ENCODE measurements around the gene NKD2.
"Not testable (repeated sequence)": the region's sequence is repeated elsewhere in the genome, so short reads cannot be mapped to it uniquely, and the experiment has no call there.

NKD2 gene

GRCh38 chr5:1000329-1000728 lies 8.3 kb upstream of the NKD2 start:
- DNase-seq (ENCODE audit: low spot score): no peak

- DNase-seq (ENCODE audit: low spot score): not testable (repeated sequence)
These were observed 7.8 kb upstream of the NKD2 start for GRCh38 chr5:1000831-1001230.

GRCh38 chr5:1001406-1002270 lies 7.0 kb upstream of the NKD2 start:
- DNase-seq (ENCODE audit: low spot score): no peak

- no peak for DNase-seq (ENCODE audit: low spot score)
These were observed 6.4 kb upstream of the NKD2 start for GRCh38 chr5:1002271-1002546.

GRCh38 chr5:1002836-1003235 lies 5.8 kb upstream of the NKD2 start:
- DNase-seq (ENCODE audit: low spot score): no peak

- DNase-seq (ENCODE audit: low spot score): no peak
These were observed 5.2 kb upstream of the NKD2 start for GRCh38 chr5:1003296-1003937.

- DNase-seq (ENCODE audit: low spot score): no peak
These were observed 3.9 kb upstream of the NKD2 start for GRCh38 chr5:1004461-1005248.

- DNase-seq (ENCODE audit: low spot score): no peak
These were observed 3.3 kb upstream of the NKD2 start for GRCh38 chr5:1005249-1005851.

- no peak for DNase-seq (ENCODE audit: low spot score)
These were observed 2.5 kb upstream of the NKD2 start for GRCh38 chr5:1005904-1006655.

GRCh38 chr5:1006656-1007071 lies 1.9 kb upstream of the NKD2 start:
- no peak for DNase-seq (ENCODE audit: low spot score)

GRCh38 chr5:1007221-1007680 lies 1.4 kb upstream of the NKD2 start:
- no peak for DNase-seq (ENCODE audit: low spot score)

GRCh38 chr5:1007681-1008450 lies 736 bp upstream of the NKD2 start:
- no peak for DNase-seq (ENCODE audit: low spot score)

GRCh38 chr5:1009359-1010180 lies 968 bp downstream of the NKD2 start:
- DNase-seq (ENCODE audit: low spot score): no peak

GRCh38 chr5:1010181-1010510 lies 1.5 kb downstream of the NKD2 start:
- DNase-seq (ENCODE audit: low spot score): no peak

GRCh38 chr5:1010641-1011046 lies 2.0 kb downstream of the NKD2 start:
- no peak for DNase-seq (ENCODE audit: low spot score)

- DNase-seq (ENCODE audit: low spot score): peak; percentile 15
These were observed 2.6 kb downstream of the NKD2 start for GRCh38 chr5:1011226-1011631.

GRCh38 chr5:1011741-1012312 lies 3.2 kb downstream of the NKD2 start:
- DNase-seq (ENCODE audit: low spot score): no peak

GRCh38 chr5:1012313-1012841 lies 3.8 kb downstream of the NKD2 start:
- DNase-seq (ENCODE audit: low spot score): no peak

- DNase-seq (ENCODE audit: low spot score): no peak
These were observed 4.3 kb downstream of the NKD2 start for GRCh38 chr5:1012900-1013237.
